ENCODE measurements around the gene CALHM6. TPM values are rescaled to one million over a fixed set of nuclear protein-coding genes. Genes with fewer than 3 reads are reported as not detected.

CALHM6 gene
- total RNA-seq, 1 experiment from 2014 or later = 0.44 TPM

DNA sequence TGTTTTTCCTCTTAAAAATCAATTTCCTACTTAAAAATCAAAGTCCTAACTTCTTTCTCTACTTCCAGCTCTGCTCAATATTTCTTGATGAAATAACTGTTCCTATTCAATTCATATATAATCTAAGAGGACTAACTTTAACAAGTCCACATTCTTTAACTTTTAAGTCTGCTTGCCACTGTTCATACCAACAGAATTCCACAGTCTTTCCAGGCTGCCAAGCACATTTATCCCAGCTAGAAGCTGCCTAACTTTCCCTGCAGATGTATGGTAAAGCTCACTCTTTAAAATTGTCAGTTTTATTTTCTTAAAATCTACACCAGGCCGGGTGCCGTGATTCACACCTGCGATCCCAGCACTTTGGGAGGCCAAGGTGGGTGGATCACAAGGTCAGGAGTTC lies 11.5 kb downstream of the CALHM6 start (continued):
- TF ChIP-seq, protein P1, sequence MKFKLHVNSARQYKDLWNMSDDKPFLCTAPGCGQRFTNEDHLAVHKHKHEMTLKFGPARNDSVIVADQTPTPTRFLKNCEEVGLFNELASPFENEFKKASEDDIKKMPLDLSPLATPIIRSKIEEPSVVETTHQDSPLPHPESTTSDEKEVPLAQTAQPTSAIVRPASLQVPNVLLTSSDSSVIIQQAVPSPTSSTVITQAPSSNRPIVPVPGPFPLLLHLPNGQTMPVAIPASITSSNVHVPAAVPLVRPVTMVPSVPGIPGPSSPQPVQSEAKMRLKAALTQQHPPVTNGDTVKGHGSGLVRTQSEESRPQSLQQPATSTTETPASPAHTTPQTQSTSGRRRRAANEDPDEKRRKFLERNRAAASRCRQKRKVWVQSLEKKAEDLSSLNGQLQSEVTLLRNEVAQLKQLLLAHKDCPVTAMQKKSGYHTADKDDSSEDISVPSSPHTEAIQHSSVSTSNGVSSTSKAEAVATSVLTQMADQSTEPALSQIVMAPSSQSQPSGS (CRISPR knock-in tag; IDR thresholded peaks at IDR 0.05; ENCODE audit: borderline replicate concordance, low read depth) = no peak
- no peak for TF ChIP-seq TEAD4 (CRISPR knock-in tag; IDR thresholded peaks at IDR 0.05)
- TF ChIP-seq, protein P2, sequence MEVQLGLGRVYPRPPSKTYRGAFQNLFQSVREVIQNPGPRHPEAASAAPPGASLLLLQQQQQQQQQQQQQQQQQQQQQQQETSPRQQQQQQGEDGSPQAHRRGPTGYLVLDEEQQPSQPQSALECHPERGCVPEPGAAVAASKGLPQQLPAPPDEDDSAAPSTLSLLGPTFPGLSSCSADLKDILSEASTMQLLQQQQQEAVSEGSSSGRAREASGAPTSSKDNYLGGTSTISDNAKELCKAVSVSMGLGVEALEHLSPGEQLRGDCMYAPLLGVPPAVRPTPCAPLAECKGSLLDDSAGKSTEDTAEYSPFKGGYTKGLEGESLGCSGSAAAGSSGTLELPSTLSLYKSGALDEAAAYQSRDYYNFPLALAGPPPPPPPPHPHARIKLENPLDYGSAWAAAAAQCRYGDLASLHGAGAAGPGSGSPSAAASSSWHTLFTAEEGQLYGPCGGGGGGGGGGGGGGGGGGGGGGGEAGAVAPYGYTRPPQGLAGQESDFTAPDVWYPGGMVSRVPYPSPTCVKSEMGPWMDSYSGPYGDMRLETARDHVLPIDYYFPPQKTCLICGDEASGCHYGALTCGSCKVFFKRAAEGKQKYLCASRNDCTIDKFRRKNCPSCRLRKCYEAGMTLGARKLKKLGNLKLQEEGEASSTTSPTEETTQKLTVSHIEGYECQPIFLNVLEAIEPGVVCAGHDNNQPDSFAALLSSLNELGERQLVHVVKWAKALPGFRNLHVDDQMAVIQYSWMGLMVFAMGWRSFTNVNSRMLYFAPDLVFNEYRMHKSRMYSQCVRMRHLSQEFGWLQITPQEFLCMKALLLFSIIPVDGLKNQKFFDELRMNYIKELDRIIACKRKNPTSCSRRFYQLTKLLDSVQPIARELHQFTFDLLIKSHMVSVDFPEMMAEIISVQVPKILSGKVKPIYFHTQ (CRISPR knock-in tag; IDR thresholded peaks at IDR 0.05) = no peak
- no peak for TF ChIP-seq PRRX2 (CRISPR knock-in tag; IDR thresholded peaks at IDR 0.05)
- TF ChIP-seq FOXK1 (CRISPR knock-in tag; IDR thresholded peaks at IDR 0.05) = no peak
- no peak for TF ChIP-seq NFE2L1 (CRISPR knock-in tag; IDR thresholded peaks at IDR 0.05)
- no peak for TF ChIP-seq SP1 (CRISPR knock-in tag; conservative IDR thresholded peaks at IDR 0.05)
- TF ChIP-seq, protein P3, sequence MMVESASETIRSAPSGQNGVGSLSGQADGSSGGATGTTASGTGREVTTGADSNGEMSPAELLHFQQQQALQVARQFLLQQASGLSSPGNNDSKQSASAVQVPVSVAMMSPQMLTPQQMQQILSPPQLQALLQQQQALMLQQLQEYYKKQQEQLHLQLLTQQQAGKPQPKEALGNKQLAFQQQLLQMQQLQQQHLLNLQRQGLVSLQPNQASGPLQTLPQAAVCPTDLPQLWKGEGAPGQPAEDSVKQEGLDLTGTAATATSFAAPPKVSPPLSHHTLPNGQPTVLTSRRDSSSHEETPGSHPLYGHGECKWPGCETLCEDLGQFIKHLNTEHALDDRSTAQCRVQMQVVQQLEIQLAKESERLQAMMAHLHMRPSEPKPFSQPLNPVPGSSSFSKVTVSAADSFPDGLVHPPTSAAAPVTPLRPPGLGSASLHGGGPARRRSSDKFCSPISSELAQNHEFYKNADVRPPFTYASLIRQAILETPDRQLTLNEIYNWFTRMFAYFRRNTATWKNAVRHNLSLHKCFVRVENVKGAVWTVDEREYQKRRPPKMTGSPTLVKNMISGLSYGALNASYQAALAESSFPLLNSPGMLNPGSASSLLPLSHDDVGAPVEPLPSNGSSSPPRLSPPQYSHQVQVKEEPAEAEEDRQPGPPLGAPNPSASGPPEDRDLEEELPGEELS (CRISPR knock-in tag; IDR thresholded peaks at IDR 0.05) = no peak
- TF ChIP-seq NR1H2 (CRISPR knock-in tag; IDR thresholded peaks at IDR 0.05) = no peak
- TF ChIP-seq ATF1 (CRISPR knock-in tag; IDR thresholded peaks at IDR 0.05) = no peak

DNA sequence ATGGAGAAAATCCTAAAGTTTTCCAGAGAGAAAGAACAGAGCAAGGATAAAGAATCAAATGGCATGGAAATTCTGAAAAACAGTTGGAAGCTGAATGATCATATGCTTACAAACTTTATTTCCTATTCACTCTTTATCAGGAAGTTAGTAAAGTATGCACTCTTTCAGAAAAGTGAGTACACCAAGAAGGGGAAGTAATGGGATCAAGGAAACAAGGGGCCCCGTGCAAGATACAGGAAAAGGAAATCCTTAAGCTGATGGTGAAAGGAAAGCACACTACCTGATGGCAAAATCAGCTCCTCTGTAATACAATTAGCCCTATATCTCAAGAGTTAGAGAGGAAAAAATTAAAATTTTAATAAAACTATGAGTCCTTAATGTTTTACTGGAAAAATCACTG lies 14.0 kb downstream of the CALHM6 start:
- ATAC-seq = no peak
- POLR2A ChIA-PET = no interaction called here
- CTCF ChIA-PET = interaction anchor here (0.9 to 1.8 kb wide), 3 partner anchors 30 to 206 kb away, joined by 3 to 5 read pairs (median 5); partner anchors contain the start of gene CALHM5
- Mint-ChIP-seq H3K9me3 (no peaks in the 10 kb centered on the region), H3K4me1 (peaks cover 2% of the 10 kb centered on the region; the same call in 1 of the 2 replicates), H3K4me3 (no peak overlapping the region), H3K36me3 (no peaks in the 10 kb centered on the region), H3K27ac (no peak overlapping the region), H3K27me3 (ENCODE audit: low read depth) (no peaks in the 10 kb centered on the region)
- DNase-seq (ENCODE audit: low spot score) = no peak
- TF ChIP-seq, protein P4, sequence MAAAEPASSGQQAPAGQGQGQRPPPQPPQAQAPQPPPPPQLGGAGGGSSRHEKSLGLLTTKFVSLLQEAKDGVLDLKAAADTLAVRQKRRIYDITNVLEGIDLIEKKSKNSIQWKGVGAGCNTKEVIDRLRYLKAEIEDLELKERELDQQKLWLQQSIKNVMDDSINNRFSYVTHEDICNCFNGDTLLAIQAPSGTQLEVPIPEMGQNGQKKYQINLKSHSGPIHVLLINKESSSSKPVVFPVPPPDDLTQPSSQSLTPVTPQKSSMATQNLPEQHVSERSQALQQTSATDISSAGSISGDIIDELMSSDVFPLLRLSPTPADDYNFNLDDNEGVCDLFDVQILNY (CRISPR knock-in tag; IDR thresholded peaks at IDR 0.05) = no peak
- TF ChIP-seq ZNF423 (CRISPR knock-in tag; IDR thresholded peaks at IDR 0.05) (no peak), ZNF121 (CRISPR knock-in tag; IDR thresholded peaks at IDR 0.05) (no peak), ELF4 (CRISPR knock-in tag; IDR thresholded peaks at IDR 0.05; ENCODE audit: low read depth) (no peak), TP53 (CRISPR knock-in tag; IDR thresholded peaks at IDR 0.05) (no peak), ZNF263 (CRISPR knock-in tag; IDR thresholded peaks at IDR 0.05; ENCODE audit: low read depth) (no peak), CBFB (CRISPR knock-in tag; IDR thresholded peaks at IDR 0.05; ENCODE audit: low read depth) (no peak), GTF2I (CRISPR knock-in tag; conservative IDR thresholded peaks at IDR 0.05) (no peak), ATF1 (CRISPR knock-in tag; IDR thresholded peaks at IDR 0.05) (no peak)
- TF ChIP-seq, protein P5, sequence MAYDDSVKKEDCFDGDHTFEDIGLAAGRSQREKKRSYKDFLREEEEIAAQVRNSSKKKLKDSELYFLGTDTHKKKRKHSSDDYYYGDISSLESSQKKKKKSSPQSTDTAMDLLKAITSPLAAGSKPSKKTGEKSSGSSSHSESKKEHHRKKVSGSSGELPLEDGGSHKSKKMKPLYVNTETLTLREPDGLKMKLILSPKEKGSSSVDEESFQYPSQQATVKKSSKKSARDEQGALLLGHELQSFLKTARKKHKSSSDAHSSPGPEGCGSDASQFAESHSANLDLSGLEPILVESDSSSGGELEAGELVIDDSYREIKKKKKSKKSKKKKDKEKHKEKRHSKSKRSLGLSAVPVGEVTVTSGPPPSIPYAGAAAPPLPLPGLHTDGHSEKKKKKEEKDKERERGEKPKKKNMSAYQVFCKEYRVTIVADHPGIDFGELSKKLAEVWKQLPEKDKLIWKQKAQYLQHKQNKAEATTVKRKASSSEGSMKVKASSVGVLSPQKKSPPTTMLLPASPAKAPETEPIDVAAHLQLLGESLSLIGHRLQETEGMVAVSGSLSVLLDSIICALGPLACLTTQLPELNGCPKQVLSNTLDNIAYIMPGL (CRISPR knock-in tag; IDR thresholded peaks at IDR 0.05) = no peak
- TF ChIP-seq, protein P6, sequence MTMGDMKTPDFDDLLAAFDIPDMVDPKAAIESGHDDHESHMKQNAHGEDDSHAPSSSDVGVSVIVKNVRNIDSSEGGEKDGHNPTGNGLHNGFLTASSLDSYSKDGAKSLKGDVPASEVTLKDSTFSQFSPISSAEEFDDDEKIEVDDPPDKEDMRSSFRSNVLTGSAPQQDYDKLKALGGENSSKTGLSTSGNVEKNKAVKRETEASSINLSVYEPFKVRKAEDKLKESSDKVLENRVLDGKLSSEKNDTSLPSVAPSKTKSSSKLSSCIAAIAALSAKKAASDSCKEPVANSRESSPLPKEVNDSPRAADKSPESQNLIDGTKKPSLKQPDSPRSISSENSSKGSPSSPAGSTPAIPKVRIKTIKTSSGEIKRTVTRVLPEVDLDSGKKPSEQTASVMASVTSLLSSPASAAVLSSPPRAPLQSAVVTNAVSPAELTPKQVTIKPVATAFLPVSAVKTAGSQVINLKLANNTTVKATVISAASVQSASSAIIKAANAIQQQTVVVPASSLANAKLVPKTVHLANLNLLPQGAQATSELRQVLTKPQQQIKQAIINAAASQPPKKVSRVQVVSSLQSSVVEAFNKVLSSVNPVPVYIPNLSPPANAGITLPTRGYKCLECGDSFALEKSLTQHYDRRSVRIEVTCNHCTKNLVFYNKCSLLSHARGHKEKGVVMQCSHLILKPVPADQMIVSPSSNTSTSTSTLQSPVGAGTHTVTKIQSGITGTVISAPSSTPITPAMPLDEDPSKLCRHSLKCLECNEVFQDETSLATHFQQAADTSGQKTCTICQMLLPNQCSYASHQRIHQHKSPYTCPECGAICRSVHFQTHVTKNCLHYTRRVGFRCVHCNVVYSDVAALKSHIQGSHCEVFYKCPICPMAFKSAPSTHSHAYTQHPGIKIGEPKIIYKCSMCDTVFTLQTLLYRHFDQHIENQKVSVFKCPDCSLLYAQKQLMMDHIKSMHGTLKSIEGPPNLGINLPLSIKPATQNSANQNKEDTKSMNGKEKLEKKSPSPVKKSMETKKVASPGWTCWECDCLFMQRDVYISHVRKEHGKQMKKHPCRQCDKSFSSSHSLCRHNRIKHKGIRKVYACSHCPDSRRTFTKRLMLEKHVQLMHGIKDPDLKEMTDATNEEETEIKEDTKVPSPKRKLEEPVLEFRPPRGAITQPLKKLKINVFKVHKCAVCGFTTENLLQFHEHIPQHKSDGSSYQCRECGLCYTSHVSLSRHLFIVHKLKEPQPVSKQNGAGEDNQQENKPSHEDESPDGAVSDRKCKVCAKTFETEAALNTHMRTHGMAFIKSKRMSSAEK (CRISPR knock-in tag; IDR thresholded peaks at IDR 0.05; ENCODE audit: borderline replicate concordance) = no peak
- TF ChIP-seq, protein P1 (CRISPR knock-in tag; IDR thresholded peaks at IDR 0.05; ENCODE audit: borderline replicate concordance, low read depth) = no peak
- TF ChIP-seq, protein P7, sequence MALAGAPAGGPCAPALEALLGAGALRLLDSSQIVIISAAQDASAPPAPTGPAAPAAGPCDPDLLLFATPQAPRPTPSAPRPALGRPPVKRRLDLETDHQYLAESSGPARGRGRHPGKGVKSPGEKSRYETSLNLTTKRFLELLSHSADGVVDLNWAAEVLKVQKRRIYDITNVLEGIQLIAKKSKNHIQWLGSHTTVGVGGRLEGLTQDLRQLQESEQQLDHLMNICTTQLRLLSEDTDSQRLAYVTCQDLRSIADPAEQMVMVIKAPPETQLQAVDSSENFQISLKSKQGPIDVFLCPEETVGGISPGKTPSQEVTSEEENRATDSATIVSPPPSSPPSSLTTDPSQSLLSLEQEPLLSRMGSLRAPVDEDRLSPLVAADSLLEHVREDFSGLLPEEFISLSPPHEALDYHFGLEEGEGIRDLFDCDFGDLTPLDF (CRISPR knock-in tag; IDR thresholded peaks at IDR 0.05) = no peak
